GM20431 (cell line): ENCODE results near the gene DOP1B.
"Not testable (repeated sequence)": the region's sequence is repeated elsewhere in the genome, so short reads cannot be mapped to it uniquely, and the experiment has no call there.

Experiments
- in situ Hi-C: fragments of 300-500 bp; cut with MseI, MboI; formaldehyde crosslinking; loops from one replicate; pipeline ENCODE4 v1.15.0; 2020; ENCODE audit warnings: low sequenced_read_pairs; ENCODE audit not compliant: unreplicated experiment

Gene DOP1B, protein sequence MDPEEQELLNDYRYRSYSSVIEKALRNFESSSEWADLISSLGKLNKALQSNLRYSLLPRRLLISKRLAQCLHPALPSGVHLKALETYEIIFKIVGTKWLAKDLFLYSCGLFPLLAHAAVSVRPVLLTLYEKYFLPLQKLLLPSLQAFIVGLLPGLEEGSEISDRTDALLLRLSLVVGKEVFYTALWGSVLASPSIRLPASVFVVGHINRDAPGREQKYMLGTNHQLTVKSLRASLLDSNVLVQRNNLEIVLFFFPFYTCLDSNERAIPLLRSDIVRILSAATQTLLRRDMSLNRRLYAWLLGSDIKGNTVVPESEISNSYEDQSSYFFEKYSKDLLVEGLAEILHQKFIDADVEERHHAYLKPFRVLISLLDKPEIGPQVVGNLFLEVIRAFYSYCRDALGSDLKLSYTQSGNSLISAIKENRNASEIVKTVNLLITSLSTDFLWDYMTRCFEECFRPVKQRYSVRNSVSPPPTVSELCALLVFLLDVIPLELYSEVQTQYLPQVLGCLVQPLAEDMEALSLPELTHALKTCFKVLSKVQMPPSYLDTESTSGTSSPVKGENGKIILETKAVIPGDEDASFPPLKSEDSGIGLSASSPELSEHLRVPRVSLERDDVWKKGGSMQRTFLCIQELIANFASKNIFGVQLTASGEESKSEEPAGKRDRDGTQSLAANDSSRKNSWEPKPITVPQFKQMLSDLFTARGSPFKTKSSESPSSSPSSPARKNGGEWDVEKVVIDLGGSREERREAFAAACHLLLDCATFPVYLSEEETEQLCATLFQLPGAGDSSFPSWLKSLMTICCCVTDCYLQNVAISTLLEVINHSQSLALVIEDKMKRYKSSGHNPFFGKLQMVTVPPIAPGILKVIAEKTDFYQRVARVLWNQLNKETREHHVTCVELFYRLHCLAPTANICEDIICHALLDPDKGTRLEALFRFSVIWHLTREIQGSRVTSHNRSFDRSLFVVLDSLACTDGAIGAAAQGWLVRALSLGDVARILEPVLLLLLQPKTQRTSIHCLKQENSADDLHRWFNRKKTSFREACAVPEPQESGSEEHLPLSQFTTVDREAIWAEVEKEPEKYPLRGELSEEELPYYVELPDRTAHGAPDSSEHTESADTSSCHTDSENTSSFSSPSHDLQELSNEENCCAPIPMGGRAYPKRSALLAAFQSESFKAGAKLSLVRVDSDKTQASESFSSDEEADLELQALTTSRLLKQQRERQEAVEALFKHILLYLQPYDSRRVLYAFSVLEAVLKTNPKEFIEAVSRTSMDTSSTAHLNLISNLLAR (N-terminal part only)

DNA sequence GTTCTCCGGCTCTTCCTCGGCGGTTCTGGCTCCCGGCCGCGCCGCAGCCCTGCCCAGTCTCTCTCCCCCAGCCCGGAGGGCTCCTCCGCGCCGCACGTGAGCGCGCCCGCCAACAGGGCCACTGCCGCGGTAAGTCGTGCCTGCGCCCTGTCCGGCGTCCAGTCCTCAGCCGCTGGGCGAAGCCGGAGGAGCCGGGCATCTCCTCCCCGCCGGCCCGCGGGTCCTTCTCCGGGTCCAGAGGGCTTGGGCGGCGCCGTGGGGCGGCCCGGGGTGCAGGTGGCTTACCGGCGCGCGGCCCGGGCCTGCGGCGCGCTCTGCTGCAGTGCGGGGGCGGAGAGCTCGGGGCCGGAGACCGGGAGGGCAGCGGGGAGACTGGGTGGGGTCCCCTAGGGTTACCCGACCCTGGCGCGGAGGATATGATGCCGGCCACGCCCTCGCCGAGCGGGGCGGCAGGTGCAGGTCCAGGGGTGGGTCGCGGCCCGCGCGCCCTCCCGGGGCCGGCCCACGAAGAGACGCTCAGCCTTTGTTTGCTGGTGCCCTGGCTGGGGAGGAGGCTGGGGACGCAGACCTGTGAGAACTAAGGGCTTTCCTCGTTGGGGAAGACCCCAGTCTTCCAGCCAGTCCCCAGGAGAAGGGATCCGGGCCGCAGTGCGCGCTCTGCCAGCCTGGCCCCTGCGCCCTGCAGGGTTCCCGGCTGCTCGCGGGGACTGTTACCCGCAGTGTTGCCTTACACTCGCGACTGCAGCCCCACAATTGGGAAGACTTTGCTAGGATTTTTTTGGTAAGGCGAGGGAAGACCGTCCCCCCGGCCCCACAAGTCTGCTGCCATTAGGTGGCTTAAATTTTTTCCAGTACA is at the start of gene DOP1B:
Gene DOP1B, plus strand, starts transcription at position 10 of the 856 bp plus-strand sequence. CDS start 7,910 bp downstream, outside the sequence.
- in situ Hi-C loops: no loop called here

- in situ Hi-C loops: no loop called here
Observed at GRCh38 chr21:36109868-36110267, 46.8 kb upstream of the DOP1B start.

GRCh38 chr21:36111238-36111637 is 45.4 kb upstream of the DOP1B start:
- in situ Hi-C loops: no loop called here

GRCh38 chr21:36113647-36114428 is 42.8 kb upstream of the DOP1B start:
- in situ Hi-C loops: no loop called here

- in situ Hi-C loops: no loop called here
Observed at GRCh38 chr21:36115138-36115730, 41.4 kb upstream of the DOP1B start.

GRCh38 chr21:36117286-36117741 is 39.3 kb upstream of the DOP1B start:
- in situ Hi-C loops: no loop called here

DNA sequence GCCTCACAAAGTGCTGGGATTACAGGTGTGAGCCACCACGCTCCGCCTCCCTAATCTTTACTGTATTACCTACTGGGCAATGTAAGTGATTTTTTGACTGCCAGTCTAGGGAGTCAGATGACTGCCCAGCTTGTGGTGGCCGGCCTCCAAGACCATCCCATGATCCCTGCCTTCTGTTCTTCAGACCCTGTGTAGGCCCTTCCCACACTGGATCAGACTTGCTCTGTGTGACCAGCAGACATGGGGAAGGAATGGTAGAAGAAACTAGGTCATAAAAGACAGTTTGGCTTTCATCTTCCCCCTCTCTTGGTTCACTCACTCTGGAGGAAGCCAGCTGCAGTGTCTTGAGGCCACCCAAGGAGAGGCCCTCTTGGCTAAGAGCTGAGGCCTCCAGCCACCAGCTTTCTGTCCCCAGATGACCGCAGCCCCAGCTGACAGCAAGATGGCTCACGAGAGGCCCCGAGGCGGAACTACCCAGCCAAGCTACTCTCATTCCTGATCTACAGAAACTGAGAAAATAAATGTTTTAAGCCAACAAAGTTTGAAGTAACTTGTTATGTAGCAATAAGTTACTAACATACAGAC is 36.2 kb upstream of the DOP1B start:
- in situ Hi-C loops: no loop called here

GRCh38 chr21:36122977-36123376 is 33.6 kb upstream of the DOP1B start:
- in situ Hi-C loops: no loop called here

- in situ Hi-C loops: no loop called here
Observed at GRCh38 chr21:36124395-36124794, 32.2 kb upstream of the DOP1B start.

DNA sequence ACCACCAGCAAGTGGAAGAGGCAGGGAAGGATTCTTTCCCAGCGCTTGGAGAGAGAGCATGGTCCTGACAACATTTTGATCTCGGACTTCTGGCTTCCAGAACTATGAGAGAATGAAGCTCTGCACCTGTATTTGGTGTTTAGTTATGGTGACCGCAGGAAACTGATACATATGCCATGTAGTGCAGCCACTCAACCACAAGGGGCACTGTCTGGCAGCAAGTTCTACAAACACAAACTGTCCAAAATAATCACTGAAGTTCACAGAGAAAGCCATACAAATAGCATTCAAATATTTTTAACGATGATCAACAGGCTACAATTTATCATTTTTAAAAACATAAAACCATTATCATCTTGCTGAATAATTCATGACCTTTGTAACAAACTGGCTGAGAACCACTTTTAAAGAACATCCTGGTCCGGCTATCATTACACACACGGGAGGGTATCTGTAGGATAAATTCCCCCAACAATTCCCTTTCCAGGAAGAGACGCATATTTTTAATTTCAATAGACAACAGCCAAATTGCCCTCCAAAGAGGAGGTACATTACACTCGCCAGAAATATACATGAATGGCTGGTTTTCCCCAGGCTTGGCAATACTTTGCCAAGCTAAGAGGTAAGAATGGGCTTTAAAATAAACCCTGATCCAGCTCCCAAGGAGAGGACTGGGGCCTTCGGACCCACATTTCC is 31.0 kb upstream of the DOP1B start:
- in situ Hi-C loops: no loop called here

DNA sequence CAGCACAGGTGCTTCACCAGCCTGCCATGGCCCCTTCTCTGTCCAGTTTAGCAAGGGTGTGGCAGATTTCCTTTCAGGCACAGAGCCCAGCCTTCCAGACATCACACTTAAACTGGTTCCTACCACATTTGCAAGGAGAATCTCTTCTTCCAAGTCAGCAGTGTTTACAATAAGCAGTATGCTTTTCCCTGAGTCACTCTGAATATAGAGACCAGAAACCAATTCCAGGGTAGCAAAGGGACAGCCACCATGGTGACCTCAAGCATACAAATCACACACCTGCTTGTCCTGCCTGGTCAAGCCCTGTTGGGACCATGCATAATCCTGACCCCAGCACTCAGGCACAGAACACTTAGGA is 30.4 kb upstream of the DOP1B start:
- in situ Hi-C loops: no loop called here

DNA sequence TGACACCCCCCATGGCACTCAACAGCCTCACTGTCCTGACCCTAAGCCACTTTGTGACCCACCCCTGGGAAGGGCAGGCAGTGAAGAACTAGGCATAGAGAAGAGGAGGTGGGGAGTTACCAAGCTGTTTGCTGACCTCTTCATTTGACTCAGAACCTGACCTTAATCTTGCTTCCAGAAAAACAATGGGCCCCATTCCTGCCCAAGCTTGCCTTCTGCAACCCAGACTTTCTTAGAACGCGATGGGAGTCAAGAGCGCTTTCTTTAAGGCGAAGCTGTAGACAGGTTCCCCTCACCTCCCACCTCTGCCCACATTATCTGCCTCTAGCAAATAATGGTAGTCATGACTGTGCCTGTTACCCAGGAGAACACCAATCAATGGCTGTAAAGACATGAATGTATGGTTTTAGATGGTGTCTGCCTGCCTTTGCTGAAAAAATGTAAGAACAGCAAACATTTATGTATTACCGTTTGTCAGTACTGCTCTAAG is 30.0 kb upstream of the DOP1B start:
- in situ Hi-C loops: no loop called here

DNA sequence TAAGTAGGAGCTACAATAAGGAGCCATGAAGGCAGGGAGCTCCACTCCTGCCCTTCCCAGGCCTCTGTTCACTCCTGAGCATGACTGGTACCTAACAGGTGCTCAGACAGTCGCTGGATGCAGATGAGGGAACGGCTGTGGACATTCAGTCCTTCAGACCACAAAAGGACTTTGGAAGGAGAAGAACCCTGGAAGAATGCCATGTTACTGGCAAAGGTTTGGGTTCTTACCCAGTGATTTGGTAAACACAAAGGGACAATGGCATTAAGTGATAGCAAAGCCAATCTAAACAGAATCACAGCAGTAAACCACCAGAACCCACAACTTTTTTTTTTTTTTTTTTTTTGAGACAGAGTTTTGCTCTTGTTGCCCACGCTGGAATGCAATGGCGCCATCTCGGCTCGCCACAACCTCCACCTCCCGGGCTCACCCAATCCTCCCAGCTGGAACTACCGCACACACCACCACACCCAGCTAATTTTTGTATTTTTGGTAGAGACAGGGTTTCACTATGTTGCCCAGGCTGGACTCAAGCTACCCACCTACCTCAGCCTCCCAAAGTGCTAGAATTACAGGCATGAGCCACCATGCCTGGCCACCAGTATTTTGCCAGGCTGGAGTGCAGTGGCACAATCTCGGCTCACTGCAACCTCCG is 29.2 kb upstream of the DOP1B start:
- in situ Hi-C loops: no loop called here

GRCh38 chr21:36127977-36128376 is 28.6 kb upstream of the DOP1B start:
- in situ Hi-C loops: no loop called here

DNA sequence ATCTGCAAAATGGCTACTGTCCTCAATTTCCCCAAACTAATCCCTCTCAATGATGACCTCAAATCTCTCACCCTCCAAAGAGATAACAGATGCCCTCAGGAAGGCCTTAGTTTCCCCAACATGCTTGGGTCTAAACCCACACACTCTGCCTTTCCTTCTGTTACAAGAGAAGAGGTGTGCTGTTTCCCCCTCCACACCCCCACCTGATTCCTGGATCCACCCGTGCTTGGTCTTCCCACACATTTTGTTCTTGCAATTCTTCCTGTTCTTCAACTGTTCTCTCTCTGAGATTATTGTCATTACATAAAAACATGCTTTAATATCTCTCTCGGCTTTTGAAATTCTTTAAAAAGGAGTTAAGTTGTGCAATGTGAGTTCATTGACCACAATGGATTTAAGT is 27.4 kb upstream of the DOP1B start:
- in situ Hi-C loops: no loop called here

DNA sequence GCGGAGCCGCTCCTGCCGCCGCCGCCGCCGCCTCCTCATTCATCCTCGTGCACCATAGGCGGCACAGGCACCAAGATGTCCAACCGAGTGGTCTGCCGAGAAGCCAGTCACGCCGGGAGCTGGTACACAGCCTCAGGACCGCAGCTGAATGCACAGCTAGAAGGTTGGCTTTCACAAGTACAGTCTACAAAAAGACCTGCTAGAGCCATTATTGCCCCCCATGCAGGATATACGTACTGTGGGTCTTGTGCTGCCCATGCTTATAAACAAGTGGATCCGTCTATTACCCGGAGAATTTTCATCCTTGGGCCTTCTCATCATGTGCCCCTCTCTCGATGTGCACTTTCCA is 26.2 kb upstream of the DOP1B start:
- in situ Hi-C loops: not testable (repeated sequence)

GRCh38 chr21:36130839-36131238 is 25.8 kb upstream of the DOP1B start:
- in situ Hi-C loops: not testable (repeated sequence)
